Loucy (cell line): ENCODE results near the gene CLDN17.

ENCODE experiments used
- EZH2phosphoT487 ChIP-seq: fragments of 200-600 bp; IDR thresholded peaks from 2 replicates; pipeline ENCODE4 v1.6.1; 2018; ENCODE audit warnings: antibody characterized with exemption, mild to moderate bottlenecking, moderate library complexity, borderline replicate concordance
- TF ChIP-seq, protein P1 (sequence below): fragments of 200-600 bp; sonication (generic); conservative IDR thresholded peaks from 2 replicates; pipeline ENCODE4 v1.5.1; 2014; ENCODE audit warnings: mild to moderate bottlenecking, antibody characterized with exemption, low read length

DNA sequence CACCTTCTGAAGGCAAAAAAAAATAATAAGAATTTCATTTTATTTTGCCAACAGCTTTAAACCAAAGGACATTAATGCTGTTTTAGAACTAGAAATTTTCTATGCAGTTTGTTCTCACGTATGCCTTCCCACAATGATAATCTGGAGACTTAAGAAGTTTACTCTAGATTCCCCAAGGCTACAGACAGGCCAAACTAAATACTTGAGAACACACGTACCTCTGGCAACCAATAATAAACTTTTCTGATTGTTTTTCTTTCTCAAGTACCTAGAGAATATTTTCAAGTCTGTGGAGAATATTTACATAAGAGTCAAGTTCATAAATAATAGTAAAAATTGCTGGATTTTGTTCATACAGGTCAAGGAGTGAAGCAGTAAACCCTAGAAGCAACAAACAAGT is 33.4 kb upstream of the CLDN17 start:
- TF ChIP-seq, protein P1, sequence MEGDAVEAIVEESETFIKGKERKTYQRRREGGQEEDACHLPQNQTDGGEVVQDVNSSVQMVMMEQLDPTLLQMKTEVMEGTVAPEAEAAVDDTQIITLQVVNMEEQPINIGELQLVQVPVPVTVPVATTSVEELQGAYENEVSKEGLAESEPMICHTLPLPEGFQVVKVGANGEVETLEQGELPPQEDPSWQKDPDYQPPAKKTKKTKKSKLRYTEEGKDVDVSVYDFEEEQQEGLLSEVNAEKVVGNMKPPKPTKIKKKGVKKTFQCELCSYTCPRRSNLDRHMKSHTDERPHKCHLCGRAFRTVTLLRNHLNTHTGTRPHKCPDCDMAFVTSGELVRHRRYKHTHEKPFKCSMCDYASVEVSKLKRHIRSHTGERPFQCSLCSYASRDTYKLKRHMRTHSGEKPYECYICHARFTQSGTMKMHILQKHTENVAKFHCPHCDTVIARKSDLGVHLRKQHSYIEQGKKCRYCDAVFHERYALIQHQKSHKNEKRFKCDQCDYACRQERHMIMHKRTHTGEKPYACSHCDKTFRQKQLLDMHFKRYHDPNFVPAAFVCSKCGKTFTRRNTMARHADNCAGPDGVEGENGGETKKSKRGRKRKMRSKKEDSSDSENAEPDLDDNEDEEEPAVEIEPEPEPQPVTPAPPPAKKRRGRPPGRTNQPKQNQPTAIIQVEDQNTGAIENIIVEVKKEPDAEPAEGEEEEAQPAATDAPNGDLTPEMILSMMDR: no peak
- no peak for TF ChIP-seq EZH2phosphoT487
